ENCODE data around the gene LDLRAD4. TPM values are rescaled to one million over a fixed set of nuclear protein-coding genes. Genes with fewer than 3 reads are reported as not detected.

Gene LDLRAD4
- total RNA-seq, 1 donor from 2014 or later, result 3.0 TPM

- no peak for ATAC-seq
Observed at GRCh38 chr18:13579874-13580273, 361.3 kb downstream of the LDLRAD4 start.

GRCh38 chr18:13580351-13580750 is 361.8 kb downstream of the LDLRAD4 start:
- ATAC-seq, result no peak

- ATAC-seq, result no peak
Observed at GRCh38 chr18:13580991-13581390, 362.4 kb downstream of the LDLRAD4 start.

GRCh38 chr18:13581496-13582177 is 363.1 kb downstream of the LDLRAD4 start:
- ATAC-seq, result no peak

- ATAC-seq, result no peak
Observed at GRCh38 chr18:13582178-13582670, 363.7 kb downstream of the LDLRAD4 start.

- ATAC-seq, result no peak
Observed at GRCh38 chr18:13583576-13584550, 365.3 kb downstream of the LDLRAD4 start.

GRCh38 chr18:13584825-13585224 is 366.3 kb downstream of the LDLRAD4 start:
- ATAC-seq, result no peak

GRCh38 chr18:13585379-13586153 is 367.0 kb downstream of the LDLRAD4 start:
- no peak for ATAC-seq

GRCh38 chr18:13587001-13587400 is 368.4 kb downstream of the LDLRAD4 start:
- ATAC-seq, result no peak

- no peak for ATAC-seq
Observed at GRCh38 chr18:13587477-13587876, 368.9 kb downstream of the LDLRAD4 start.

GRCh38 chr18:13587937-13588336 is 369.4 kb downstream of the LDLRAD4 start:
- no peak for ATAC-seq

GRCh38 chr18:13589316-13589715 is 370.8 kb downstream of the LDLRAD4 start:
- ATAC-seq, result no peak

GRCh38 chr18:13589943-13590342 is 371.4 kb downstream of the LDLRAD4 start:
- no peak for ATAC-seq

GRCh38 chr18:13592246-13592645 is 373.7 kb downstream of the LDLRAD4 start:
- ATAC-seq, result no peak

GRCh38 chr18:13594551-13594950 is 376.0 kb downstream of the LDLRAD4 start:
- ATAC-seq, result no peak

GRCh38 chr18:13597068-13597467 is 378.5 kb downstream of the LDLRAD4 start:
- no peak for ATAC-seq

- no peak for ATAC-seq
Observed at GRCh38 chr18:13598591-13598990, 380.0 kb downstream of the LDLRAD4 start.

GRCh38 chr18:13599031-13599430 is 380.5 kb downstream of the LDLRAD4 start:
- ATAC-seq, result no peak

GRCh38 chr18:13603304-13604019 is 384.9 kb downstream of the LDLRAD4 start:
- no peak for ATAC-seq

GRCh38 chr18:13604786-13605185 is 386.2 kb downstream of the LDLRAD4 start:
- ATAC-seq, result no peak

- no peak for ATAC-seq
Observed at GRCh38 chr18:13605477-13605876, 386.9 kb downstream of the LDLRAD4 start.

- ATAC-seq, result no peak
Observed at GRCh38 chr18:13605901-13606300, 387.3 kb downstream of the LDLRAD4 start.

Data from esophagus mucosa (tissue), 1 donor.